ENCODE data around the gene EEF2KMT.
A peak's percentile ranks its signal among the peaks of the same experiment; 100 is the strongest.

EEF2KMT gene

GRCh38 chr16:5045499-5046115 lies 52.0 kb downstream of the EEF2KMT start:
- TF ChIP-seq REST (IDR thresholded peaks at IDR 0.05; ENCODE audit: low read depth) (no peak), TEAD4 (IDR thresholded peaks at IDR 0.05) (no peak), ZBTB7A (IDR thresholded peaks at IDR 0.05; ENCODE audit: low read depth) (no peak), USF1 (IDR thresholded peaks at IDR 0.05) (no peak), RAD21 (IDR thresholded peaks at IDR 0.05; ENCODE audit: low read depth) (no peak), CEBPB (IDR thresholded peaks at IDR 0.05) (no peak)

GRCh38 chr16:5044011-5044540 lies 53.5 kb downstream of the EEF2KMT start:
- TF ChIP-seq NFIC (IDR thresholded peaks at IDR 0.05) = no peak
- no peak for TF ChIP-seq RAD21 (IDR thresholded peaks at IDR 0.05; ENCODE audit: low read depth)
- TF ChIP-seq TCF12 (IDR thresholded peaks at IDR 0.05; ENCODE audit: low read depth) = no peak
- no peak for TF ChIP-seq TEAD4 (IDR thresholded peaks at IDR 0.05)
- TF ChIP-seq MAX (IDR thresholded peaks at IDR 0.05) = no peak
- no peak for TF ChIP-seq EP300 (IDR thresholded peaks at IDR 0.05; ENCODE audit: borderline replicate concordance)
- TF ChIP-seq CEBPB (IDR thresholded peaks at IDR 0.05) = no peak
- no peak for TF ChIP-seq CREB1 (IDR thresholded peaks at IDR 0.05; ENCODE audit: low read depth)
- no peak for TF ChIP-seq USF1 (IDR thresholded peaks at IDR 0.05)
- no peak for TF ChIP-seq TAF1 (IDR thresholded peaks at IDR 0.05; ENCODE audit: low read depth)
- TF ChIP-seq FOXM1 (IDR thresholded peaks at IDR 0.05; ENCODE audit: borderline replicate concordance, low read depth) = no peak
- no peak for TF ChIP-seq ZBTB7A (IDR thresholded peaks at IDR 0.05; ENCODE audit: low read depth)
- no peak for TF ChIP-seq EGR1 (IDR thresholded peaks at IDR 0.05)
- TF ChIP-seq REST (IDR thresholded peaks at IDR 0.05; ENCODE audit: low read depth) = no peak
- TF ChIP-seq YY1 (IDR thresholded peaks at IDR 0.05; ENCODE audit: low read depth) = no peak

- no peak for TF ChIP-seq CEBPB (IDR thresholded peaks at IDR 0.05)
- peak; percentile 82 for TF ChIP-seq REST (IDR thresholded peaks at IDR 0.05; ENCODE audit: low read depth)
Observed at GRCh38 chr16:5042574-5043171, 54.9 kb downstream of the EEF2KMT start.

- TF ChIP-seq NFIC (IDR thresholded peaks at IDR 0.05) = no peak
- no peak for TF ChIP-seq TEAD4 (IDR thresholded peaks at IDR 0.05)
- no peak for TF ChIP-seq EP300 (IDR thresholded peaks at IDR 0.05; ENCODE audit: borderline replicate concordance)
- TF ChIP-seq USF1 (IDR thresholded peaks at IDR 0.05) = no peak
- no peak for TF ChIP-seq ZBTB7A (IDR thresholded peaks at IDR 0.05; ENCODE audit: low read depth)
- no peak for TF ChIP-seq FOXM1 (IDR thresholded peaks at IDR 0.05; ENCODE audit: borderline replicate concordance, low read depth)
- no peak for TF ChIP-seq CREB1 (IDR thresholded peaks at IDR 0.05; ENCODE audit: low read depth)
- TF ChIP-seq REST (IDR thresholded peaks at IDR 0.05; ENCODE audit: low read depth) = no peak
Observed at GRCh38 chr16:5041600-5042133, 55.9 kb downstream of the EEF2KMT start.

All from Ishikawa (cell line).